HCEC 1CT (cell line): ENCODE measurements around the gene SPATA20.

Experiments
- DNase-seq: peaks from one replicate; pipeline ENCODE4 v3.0.0-alpha.2; 2017

SPATA20 gene

GRCh38 chr17:50521514-50521913, 25.5 kb upstream of the SPATA20 start:
- no peak for DNase-seq

GRCh38 chr17:50522766-50523165, 24.2 kb upstream of the SPATA20 start:
- no peak for DNase-seq

- no peak for DNase-seq
Measured at GRCh38 chr17:50523208-50523607, 23.8 kb upstream of the SPATA20 start.

- DNase-seq: no peak
Measured at GRCh38 chr17:50524838-50525237, 22.1 kb upstream of the SPATA20 start.

- no peak for DNase-seq
Measured at GRCh38 chr17:50527155-50527762, 19.7 kb upstream of the SPATA20 start.

DNA sequence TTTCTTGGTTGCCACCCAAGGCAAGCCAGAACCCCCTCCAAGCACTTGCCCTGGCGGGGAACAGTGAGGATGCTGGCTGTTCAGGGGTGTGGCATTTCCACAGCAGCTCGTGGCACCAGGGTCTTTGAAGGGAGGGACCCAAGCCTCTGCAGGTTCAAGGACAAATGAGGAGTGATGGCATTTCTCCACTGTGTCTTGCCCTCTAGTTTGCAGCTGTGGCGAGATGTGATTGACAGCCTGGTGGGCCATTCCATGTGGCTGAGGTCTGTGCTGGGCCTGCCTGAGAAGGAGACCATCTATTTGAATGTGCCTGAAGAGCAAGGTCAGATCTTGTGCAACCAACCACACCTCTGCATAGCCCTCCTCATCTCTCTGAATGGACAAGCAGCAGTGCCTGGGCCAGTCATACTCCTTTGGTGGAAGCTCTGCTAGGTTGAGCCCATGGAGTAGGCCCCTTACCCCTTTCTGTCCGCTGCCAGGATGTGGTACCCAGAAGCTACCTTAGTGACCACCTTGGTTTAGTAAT, 19.0 kb upstream of the SPATA20 start:
- DNase-seq: no peak

- no peak for DNase-seq
Measured at GRCh38 chr17:50529849-50530248, 17.1 kb upstream of the SPATA20 start.

DNA sequence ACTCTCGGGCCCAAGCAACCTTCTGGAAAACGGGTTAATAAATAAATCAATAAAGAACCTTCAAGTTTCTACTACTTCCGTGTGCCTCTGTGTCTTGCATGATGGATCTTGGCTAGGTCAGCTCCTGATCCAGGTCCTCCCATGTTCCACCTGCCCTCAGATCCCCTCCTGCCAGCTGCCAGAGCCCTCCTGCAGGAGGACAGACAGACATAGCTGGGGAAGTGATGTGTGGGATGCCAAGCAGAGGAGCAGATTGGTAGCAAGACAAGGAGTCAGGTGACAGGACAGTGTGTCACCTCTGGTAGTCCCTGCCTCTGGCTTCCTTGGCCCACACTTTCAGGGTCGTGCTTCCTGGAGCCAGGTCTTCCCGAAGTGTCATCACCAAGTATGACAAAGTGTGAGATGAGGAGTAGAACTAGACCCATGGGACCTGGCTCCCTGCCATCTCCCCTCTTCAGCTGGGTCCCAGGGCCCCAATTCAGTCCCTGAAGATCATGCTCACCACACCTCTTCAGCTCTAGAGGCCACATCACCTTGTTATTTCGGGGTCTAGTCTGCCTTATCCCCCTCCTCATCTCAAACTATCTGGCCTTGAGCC, 15.4 kb upstream of the SPATA20 start:
- no peak for DNase-seq

DNA sequence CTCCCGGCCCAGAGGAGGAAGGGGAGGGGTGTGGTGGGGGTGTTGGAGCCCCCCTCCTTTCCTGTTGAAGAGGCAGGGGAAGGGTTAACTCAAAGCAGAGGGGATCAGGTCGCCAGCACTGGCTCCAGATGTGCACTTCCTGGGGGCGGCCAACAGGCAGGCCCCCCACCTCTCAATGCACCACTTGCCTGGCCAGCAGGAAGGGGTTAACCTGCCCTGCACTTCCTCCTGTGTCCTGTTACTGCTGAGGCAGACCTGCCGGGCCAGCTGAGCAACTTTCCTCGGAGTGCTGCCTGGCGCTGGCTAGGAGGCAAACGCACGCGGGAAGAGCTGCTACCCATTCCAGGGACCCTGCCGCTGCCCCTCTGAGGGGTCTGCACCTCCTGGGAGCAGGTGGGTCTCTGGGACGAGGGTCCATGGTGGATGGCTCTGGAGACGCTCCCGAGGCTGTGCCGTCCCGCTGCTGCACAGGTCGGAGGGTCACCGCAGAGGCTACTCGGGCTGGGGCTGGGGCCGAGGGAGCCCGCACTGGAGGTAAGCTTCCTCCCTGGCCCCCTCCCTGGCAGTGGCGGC, 14.4 kb upstream of the SPATA20 start, which contains the start of gene EPN3:
EPN3 (plus strand) TSS at position 284 of the 573 bp plus-strand sequence. CDS start 3,822 bp downstream, outside the sequence.
- DNase-seq: no peak

- no peak for DNase-seq
Measured at GRCh38 chr17:50533185-50533584, 13.8 kb upstream of the SPATA20 start.

DNA sequence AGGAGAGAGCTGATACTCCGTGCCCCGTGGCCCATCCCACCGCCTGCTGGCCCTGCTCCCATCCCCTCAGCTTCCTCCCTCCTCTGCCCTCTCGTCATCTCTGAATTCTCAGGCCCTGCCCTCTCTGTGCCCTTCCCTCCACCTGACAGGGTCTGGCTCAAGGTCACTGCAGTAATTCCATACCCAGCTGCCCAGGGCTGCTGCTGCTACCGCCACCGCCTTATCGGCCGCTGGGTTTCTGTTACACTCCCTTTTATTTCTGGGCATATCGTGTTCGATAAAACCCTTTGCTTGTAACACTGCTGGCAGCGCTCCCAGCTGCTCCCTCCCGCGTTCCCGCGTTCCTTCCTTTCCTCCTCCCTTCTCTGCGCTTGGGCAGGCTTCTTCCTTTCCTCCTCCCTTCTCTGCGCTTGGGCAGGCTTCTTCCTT, 13.2 kb upstream of the SPATA20 start:
- DNase-seq: no peak

GRCh38 chr17:50534222-50534978, 12.6 kb upstream of the SPATA20 start:
- DNase-seq: no peak

- no peak for DNase-seq
Measured at GRCh38 chr17:50534979-50535326, 12.0 kb upstream of the SPATA20 start.

DNA sequence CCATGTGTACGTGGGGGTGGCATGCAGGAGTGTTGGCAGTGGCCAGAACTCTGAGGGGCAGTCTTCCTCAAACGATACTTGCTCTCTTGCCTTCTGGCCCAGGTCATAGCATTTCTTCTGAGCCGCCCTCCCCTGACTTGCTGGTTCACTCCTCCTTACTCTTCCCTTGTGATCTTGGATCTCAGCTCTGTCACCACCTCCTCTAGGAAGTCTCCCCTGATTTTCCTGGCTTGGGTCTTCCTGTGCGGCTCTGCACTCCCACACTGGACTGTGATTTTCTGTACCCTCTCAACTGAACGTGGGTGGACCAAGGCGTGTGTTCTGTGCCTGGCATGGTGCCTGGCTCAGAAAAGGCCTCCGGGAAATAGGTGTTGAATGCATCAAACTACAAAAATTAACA, 11.6 kb upstream of the SPATA20 start:
- no peak for DNase-seq

DNA sequence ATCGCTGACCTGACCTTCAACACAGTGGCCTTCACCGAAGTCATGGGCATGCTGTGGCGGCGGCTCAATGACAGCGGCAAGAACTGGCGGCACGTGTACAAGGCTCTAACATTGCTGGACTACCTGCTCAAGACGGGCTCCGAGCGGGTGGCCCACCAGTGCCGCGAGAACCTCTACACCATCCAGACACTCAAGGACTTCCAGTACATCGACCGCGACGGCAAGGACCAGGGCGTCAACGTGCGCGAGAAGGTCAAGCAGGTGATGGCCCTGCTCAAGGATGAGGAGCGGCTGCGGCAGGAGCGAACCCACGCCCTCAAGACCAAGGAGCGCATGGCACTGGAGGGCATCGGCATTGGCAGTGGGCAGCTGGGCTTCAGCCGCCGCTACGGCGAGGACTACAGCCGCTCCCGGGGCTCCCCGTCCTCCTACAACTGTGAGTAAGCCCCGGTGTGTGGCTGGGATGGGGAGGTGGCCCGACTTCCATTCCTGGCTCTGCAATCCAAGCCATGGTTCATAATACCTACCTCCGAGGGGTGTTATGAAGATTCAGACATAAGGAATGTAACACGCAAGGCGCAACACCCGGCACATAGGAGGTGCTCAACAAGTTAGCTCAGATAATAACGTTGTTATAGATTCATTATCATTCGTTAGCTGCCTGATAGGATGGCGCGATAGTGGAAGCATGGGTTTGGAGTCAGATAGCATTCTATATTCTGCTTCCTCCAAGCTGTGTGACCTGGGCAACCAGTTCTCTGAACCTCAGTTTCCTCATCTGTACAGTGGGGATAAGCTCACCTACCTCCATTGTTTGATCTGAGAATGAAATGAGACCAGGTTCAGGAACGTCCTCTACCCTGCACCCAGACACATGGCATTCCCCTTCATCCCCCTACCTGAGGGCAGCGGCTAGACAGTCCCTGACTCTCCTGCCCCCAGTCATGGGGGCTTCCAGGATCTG, 10.0 kb upstream of the SPATA20 start:
- DNase-seq: no peak

GRCh38 chr17:50537721-50538548, 9.0 kb upstream of the SPATA20 start:
- no peak for DNase-seq

DNA sequence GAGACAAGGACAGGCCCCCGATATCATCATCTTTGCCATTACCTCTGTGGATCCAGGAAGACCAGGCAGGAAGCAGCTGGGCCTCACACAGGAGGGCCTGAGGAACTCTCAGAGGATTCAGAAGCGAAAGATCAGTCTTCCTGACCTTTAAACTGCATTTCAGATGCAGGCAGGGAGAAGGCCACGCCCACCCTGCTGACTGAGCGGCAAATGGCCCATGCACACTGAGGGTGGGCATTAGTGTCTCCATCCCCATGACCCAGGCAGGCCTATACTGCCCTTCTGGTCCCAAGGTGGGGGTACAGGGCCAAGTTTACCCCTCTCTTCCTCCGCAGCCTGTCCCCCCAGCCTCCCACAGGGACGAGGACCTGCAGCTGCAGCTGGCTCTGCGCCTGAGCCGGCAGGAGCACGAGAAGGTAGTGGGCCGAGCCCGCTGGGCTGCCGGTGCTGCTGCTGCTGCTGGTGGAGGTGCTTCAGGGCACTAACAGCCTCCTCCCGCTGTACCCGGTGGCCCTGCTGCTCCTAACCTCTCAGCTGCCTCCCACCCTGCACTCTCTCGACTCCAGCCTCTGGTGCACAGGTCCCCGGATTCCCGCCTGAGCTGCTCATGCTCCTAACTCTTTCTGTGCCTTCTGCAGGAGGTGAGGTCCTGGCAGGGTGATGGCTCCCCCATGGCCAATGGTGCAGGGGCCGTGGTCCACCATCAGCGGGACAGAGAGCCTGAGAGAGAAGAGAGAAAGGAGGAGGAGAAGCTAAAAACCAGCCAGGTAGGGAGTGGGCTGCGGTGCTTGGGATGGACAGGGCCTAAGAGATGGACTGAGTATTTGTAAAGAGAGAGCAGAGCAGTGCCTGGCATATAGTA, 8.2 kb upstream of the SPATA20 start:
- DNase-seq: no peak

- DNase-seq: no peak
Measured at GRCh38 chr17:50539762-50540559, 7.0 kb upstream of the SPATA20 start.

DNA sequence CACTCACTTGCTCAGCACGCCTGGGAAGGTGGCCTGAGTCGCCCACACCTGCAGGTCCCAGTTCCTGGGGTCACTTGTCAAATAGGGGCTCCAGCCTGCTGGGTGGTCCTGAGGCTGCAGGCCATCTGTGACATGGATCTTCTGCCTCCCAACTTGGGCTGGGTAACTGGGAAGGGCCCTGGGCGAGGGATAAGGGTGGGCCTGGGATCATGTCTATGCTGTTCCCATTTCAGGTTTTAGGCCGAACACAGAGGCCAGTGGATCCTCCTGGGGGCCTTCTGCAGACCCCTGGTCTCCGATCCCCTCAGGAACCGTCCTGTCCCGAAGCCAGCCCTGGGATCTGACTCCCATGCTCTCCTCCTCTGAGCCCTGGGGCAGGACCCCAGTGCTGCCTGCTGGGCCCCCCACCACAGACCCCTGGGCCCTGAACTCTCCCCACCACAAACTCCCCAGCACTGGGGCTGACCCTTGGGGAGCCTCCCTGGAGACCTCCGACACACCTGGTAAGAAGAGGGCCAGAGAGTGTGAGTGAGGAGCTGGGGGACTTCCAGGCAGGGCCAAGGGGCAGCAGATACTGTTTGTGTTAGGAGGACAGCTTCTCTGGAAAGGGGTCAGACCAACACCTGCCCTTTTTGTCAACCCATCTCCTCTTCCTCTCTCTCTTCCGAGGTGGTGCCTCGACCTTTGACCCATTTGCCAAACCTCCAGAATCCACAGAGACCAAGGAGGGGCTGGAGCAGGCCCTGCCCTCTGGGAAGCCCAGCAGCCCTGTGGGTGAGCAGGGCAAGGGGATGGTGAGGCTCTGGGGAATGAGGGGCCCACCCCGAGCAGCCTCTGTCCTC, 6.2 kb upstream of the SPATA20 start:
- no peak for DNase-seq
